Activated CD4-positive, CD25-positive, alpha-beta regulatory T cell treated with anti-CD3 and anti-CD28 coated beads, Interleukin-2, amount 50 U/mL, for 24 hours (primary cell): ENCODE results near the gene PITHD1.
"Not testable (repeated sequence)": the region's sequence is repeated elsewhere in the genome, so short reads cannot be mapped to it uniquely, and the experiment has no call there.

Experiments used
- ATAC-seq, 2 donors: fragments of 150-1000 bp; cut with Tn5 transposase; one replicate each; pipeline ENCODE4 v1.10.0; 2021; ENCODE audit warnings: mild to moderate bottlenecking in 1 of 2, moderate library complexity in 1 of 2

Gene PITHD1, protein sequence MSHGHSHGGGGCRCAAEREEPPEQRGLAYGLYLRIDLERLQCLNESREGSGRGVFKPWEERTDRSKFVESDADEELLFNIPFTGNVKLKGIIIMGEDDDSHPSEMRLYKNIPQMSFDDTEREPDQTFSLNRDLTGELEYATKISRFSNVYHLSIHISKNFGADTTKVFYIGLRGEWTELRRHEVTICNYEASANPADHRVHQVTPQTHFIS

DNA sequence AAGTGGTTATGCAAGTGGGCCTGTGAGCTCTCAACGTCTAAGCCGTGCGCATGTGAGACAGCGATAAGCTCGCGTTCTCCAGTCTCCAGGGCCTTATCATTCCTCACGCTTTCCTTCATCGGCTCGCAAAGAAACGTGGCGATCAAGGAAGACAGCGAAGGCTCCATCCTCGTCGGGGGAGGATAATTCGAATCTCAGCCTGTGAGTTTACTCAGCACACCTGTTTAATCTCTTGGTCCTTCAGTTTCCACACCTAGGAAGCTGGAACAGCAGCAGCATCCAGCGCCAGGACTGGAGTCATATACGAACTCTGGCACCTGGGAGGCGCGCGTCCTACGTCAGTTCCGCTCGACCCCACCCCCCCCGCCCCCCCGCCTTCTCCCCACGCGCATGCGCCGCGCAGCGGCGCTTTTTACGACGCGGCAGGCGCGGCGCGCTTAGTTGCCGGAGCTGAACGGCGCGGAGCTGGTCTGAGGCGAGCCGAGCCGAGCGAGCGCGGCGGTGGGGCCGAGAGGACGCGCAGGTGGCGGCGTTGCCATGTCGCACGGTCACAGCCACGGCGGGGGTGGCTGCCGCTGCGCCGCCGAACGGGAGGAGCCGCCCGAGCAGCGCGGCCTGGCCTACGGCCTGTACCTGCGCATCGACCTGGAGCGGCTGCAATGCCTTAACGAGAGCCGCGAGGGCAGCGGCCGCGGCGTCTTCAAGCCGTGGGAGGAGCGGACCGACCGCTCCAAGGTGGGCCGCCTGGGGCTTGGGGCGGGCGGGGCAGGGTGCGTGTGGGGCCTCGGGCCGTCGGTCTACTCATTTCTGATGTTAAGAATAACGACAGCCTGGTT is at the start of gene PITHD1:
Gene PITHD1 (plus strand): TSS at position 440 of the 836 bp plus-strand sequence. CDS start 98 bp downstream, at position 538.
- peak; percentile 76 for ATAC-seq

DNA sequence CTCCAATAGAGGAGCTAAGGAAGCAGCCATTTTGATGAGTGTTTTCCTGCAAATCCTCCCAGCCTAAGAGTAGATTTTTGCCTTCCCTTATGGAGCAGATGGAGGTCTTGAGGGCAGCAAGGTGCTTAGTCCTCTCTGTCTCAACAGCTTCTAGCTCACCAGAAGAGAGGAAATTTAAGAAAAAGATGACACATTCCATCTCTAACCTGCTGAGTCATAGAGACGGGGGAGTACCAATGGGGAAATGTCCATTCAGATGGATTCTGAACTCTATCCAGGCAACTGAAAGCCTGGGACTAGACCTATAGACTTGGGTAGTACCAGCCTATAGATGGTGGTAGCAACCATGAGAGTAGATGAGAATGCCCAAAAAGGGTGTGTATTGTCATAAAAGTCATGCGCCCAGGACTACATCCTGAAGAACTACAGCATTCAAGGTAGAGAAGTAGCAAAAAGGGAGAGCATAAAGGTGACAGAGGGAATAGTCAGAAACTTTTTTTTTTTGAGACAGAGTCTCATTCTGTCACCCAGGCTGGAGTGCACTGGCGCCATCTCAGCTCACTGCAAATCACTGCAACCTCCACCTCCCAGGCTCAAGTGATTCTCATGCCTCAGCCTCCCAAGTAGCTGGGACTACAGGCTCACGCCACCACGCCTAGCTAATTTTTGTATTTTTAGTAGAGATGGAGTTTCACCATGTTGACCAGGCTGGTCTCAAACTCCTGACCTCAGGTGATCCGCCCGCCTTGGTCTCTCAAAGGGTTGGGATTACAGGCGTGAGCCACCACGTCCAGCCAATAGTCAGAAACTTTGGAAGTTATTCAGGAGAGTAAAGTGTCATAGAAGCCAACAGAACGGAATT is 45.6 kb upstream of the PITHD1 start:
- ATAC-seq, result no peak

DNA sequence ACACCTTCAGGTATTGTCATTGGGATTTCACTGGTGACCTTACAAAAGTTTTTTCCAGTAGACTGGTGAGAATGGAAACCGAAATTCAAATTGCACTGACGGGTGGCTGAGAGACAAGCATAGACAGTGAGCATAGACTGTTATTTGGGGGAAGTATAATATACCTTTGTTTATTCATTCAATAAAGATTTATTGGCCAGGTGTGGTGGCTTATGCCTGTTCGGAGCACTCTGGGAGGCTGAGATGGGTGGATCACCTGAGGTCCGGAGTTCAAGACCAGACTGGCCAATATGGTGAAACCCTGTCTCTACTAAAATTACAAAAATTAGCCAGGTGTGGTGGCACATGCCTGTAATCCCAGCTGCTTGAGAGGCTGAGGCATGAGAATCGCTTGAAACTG is 44.9 kb upstream of the PITHD1 start:
- ATAC-seq, result not testable (repeated sequence)

DNA sequence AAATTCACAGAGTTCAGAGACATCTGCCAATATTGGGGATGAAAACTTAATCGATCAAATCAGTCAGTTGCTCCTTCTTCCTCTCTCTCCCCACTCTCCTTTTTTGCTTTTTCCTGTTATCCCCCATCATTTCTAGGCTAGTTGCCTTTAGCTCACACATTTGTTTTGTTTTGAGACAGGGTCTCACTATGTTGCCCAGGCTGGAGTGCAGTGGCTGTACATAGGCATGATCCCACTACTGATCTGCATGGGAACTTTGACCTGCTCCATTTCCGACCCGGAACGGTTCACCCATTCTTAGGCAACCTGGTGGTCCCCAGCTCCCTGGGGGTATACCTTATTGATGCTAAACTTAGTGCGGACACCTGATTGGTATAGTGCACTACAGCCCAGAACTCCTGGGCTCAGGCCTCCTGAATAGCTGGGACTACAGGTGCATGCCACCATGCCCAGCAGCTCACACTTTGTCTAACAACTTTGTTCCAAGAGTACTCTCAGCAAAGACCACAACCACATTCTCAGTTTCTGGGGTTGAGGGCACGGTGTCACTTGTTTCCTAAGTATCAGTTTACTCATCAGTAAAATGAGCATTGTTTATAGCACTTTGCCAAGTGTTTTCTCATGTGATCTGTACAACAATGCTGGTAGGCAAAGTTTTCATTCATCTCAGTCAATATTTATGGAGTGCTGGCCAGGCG is 41.6 kb upstream of the PITHD1 start:
- peak; percentile 38 to 58 for ATAC-seq

DNA sequence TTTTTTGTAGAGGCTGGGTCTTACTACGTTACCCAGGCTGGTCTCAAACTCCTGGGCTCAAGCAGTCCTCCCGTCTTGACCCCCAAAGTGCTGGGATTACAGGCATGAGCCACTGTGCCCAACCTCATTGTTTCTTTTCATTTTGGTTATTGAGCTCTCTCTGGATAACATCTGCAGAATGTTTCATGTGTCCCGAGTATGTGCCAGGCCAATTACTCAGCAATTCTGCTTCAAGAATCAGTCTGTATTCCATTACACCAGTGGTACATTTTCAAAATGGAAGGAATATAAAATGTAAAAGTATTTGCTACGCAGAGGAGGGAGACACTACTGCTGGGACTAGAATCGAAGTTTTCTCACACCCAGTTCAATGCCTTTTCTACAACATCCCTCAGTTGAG is 36.6 kb upstream of the PITHD1 start:
- no peak for ATAC-seq

DNA sequence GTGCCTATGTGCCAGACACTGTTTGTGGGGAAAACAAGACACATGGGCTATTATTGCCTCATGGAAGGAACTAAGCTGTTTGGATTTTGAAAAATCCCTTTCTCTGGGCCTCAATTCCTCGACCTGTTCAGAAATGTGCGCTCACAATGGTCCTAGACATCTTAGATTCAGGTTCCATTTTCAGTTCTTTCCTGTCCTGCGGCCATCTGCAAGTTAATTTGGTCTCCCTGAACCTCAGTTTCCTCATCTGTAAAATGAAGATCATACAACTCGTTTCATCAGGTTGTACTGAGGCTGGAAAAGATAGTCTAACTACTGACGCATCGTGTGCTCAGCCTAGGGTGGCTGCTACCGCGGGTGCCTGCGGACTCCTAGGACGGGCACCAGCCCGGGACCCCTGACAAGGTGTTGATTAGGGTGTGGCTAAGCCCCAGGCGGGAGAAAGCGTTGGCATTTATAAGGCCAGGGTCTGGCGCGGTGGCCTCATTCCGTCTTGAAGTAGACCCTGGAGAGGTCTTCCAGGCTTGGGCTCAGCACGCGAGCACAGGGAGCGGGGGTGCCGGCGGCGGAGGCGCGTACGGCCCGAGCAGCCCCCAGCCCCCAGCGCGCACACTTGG is 35.4 kb upstream of the PITHD1 start:
- peak; percentile 44 to 58 for ATAC-seq

DNA sequence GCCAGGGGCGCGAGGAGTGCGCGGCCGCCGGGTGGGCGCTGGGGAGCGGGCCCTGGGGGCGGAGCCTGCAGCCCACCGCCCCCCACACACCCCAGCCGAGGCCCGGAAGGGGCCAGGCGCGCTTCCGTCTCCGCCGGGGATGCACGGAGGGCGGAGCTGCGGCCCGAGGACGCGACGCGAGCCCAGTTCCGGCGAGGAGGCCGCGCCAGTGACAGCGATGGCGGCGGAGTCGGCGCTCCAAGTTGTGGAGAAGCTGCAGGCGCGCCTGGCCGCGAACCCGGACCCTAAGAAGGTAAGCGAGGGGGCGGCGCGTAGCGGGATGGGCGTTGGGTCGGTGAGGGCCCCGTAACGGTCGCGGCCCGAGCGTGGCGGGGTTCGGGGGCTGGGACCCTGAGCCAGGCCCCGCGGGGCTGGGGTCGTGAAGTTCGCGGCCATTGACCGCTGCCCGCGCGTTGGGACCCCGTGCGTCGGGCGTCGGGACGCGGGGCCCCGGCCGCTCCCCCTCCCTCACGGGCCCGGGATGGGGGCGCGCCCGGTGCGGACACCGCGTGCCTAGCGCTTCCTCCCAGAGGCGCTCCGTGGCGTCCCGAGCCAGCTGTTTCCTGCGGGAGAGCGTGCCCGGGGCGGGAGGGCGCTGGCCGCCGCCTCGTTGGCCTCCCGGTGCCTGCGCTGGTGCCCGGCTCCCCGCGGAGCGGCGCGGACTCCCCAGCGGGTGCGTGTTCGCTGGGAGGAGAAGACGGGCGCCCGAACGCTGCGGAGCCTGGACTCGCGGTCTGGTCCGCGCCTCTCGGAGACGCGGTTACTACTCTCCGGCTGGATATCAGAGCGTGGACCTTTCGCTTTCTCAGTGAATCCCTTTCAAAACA is 34.7 kb upstream of the PITHD1 start, which contains the start of gene ELOA:
Gene ELOA (plus strand): TSS at position 185 of the 866 bp plus-strand sequence. CDS start 33 bp downstream, at position 218.
- peak; percentile 95 to 96 for ATAC-seq

DNA sequence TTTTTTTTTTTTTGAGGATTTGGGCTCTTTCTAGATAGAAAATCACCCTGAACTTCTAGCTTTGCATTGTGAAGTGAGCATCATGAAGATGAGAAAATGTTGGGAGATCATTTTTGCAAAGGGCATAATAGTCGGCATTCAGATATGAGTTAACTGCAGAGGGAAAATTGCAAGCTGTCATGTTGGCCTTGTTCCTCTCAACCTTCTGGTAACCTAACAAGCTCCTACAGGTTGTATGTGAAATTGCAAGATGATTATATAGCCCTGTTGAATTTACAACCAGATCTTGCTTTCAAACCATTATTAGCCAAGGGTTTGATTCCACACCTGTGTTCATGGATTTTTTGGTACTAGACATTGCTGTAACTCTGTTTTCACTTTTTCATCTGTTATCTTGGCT is 32.7 kb upstream of the PITHD1 start:
- no peak for ATAC-seq

DNA sequence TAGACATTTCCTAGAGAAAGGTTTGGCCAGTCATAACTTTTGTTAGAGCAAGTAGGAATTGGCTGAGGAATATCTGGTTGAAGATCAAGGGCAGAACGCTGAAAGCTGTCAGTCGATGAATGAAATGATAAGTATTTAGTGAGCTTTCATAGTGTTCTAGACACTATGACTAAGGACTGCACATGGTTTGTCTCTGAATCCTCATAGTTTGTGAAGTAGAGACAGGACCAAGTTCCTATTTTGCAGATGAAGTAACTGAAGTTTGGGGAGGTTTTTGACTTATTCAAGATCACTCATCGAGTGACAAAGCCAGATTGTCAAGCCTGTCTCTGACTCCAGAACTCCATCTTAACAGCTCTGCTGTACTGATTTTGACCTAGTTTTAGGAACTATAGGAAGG is 30.2 kb upstream of the PITHD1 start:
- ATAC-seq, result no peak

DNA sequence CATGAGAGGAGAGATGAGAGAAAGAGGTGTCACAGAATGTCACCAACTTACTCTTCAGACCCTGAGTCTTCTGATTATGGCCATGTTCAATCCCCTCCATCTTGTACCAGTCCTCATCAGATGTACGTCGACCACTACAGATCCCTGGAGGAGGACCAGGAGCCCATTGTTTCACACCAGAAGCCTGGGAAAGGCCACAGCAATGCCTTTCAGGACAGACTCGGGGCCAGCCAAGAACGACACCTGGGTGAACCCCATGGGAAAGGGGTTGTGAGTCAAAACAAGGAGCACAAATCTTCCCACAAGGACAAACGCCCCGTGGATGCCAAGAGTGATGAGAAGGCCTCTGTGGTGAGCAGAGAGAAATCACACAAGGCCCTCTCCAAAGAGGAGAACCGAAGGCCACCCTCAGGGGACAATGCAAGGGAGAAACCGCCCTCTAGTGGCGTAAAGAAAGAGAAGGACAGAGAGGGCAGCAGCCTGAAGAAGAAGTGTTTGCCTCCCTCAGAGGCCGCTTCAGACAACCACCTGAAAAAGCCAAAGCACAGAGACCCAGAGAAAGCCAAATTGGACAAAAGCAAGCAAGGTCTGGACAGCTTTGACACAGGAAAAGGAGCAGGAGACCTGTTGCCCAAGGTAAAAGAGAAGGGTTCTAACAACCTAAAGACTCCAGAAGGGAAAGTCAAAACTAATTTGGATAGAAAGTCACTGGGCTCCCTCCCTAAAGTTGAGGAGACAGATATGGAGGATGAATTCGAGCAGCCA is 27.0 kb upstream of the PITHD1 start:
- ATAC-seq, result peak; percentile 48 to 75

DNA sequence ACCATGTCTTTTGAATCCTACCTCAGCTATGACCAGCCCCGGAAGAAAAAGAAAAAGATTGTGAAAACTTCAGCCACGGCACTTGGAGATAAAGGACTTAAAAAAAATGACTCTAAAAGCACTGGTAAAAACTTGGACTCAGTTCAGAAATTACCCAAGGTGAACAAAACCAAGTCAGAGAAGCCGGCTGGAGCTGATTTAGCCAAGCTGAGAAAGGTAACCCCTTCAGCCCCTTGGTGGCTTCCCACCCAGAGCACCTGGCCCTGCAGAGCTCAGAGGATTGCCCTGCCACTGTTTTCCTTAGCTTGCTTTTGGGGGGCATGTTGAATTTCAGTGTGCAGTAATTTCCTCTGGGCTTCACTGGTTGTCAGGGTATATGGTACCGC is 26.4 kb upstream of the PITHD1 start:
- no peak for ATAC-seq

DNA sequence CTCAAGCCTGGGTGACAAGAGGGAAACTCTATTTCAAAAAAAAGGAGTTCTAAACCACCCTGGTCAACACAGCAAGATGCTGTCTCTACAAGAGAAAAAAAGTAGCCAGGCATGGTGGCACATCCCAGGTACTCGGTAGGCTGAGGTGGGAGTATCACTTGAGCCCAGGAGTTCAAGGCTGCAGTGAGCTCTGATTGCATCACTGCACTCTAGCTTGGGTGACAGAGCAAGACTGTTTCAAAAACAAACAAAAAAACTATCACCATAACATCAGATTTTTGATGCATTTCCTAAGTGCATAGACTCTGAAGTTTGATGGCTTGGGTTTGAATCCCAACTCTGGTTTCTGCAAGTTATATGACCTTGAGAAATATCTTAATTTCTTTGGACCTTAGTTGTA is 25.3 kb upstream of the PITHD1 start:
- no peak for ATAC-seq

DNA sequence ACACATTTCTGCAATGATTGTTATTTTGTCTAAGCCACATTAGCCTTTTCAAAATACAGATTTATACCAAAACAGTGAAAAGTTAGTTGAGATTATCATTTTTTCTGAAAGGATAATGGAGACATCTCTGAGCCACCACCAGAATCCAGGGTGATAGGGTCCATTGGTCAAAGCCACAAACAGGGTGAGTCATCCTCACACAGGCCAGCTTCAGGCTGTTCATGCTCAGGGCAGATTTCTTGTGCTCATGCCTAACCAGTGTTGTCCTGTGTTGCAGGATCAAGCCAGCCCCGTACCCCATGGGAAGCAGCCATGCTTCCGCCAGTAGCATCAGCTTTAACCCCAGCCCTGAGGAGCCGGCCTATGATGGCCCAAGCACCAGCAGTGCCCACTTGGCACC is 21.5 kb upstream of the PITHD1 start:
- no peak for ATAC-seq

DNA sequence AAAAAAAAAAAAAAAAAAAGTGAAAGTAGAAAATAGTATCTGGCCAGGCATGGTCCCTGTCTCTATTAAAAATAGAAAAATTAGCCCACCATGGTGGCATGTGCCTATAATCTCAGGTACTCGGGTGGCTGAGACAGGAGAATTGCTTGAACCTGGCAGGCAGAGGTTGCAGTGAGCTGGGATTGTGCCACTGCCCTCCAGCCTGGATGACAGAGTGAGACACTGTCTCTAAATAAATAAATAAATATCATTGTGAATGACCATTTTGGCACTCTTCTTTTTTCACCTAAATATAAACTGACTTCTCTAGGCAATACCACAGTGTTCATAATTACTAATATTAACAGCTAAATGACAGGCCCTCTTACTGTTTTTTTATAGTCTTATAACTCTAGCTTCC is 20.4 kb upstream of the PITHD1 start:
- no peak for ATAC-seq

DNA sequence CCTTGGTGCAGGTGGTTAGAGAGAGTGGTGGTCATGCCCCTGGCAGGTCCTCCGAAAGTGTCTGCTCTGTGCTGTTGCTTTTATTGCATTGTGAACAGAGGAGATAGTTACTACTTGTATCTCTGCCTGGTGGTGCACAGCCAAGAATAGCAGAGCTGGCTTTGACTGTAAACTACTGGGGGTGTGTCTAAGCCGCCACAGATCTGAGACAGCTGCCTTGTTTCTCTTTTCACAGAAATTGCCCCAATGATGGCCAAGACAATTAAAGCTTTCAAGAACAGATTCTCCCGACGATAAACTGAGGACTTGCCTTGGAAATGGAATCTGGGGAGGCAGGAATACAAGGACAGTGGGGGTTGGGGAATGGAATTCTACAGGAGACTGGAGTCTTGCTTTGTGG is 18.9 kb upstream of the PITHD1 start:
- ATAC-seq, result no peak

DNA sequence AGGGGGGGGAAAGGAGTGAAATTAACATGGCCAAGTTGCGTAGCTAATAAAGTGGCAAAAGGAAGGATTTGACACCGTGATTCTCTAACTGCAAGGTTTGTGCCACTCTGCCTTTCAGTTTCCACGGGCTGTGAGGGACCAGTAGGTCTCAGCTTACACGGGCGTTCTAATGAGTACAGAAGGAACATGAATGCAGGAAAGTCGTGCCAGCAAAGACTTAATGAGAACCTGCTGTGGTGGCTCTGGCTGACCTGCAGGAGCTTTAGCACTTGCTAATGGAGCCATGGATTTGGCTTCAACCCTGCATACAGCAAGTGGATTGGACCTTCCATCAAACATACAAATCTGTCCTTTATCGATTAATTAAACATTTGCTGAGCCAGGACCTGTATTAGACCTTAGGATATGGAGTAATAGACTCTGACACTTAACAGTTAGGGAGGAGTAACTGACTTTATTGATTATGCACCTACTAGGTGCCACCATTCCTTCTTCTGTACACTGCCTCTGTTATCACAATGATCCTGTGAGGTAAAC is 15.1 kb upstream of the PITHD1 start:
- ATAC-seq, result no peak

DNA sequence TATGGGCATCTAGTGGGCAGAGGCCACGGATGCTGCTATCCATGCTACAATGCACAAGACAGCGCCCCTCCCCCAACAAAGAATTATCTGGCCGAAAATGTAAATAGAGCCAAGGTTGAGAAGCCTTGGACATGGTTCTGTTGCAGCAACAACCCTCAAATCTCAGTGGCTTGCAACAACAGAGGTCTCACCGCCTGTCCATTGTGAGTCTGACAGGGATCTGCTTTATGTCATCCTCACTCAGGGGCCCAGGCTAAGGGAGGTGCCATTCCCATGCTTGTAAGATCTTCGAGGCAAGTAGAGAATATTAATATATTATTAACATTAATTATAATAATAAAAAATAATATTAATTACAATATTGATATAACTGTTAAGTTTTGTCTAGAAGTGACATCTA is 9.5 kb upstream of the PITHD1 start:
- no peak for ATAC-seq

DNA sequence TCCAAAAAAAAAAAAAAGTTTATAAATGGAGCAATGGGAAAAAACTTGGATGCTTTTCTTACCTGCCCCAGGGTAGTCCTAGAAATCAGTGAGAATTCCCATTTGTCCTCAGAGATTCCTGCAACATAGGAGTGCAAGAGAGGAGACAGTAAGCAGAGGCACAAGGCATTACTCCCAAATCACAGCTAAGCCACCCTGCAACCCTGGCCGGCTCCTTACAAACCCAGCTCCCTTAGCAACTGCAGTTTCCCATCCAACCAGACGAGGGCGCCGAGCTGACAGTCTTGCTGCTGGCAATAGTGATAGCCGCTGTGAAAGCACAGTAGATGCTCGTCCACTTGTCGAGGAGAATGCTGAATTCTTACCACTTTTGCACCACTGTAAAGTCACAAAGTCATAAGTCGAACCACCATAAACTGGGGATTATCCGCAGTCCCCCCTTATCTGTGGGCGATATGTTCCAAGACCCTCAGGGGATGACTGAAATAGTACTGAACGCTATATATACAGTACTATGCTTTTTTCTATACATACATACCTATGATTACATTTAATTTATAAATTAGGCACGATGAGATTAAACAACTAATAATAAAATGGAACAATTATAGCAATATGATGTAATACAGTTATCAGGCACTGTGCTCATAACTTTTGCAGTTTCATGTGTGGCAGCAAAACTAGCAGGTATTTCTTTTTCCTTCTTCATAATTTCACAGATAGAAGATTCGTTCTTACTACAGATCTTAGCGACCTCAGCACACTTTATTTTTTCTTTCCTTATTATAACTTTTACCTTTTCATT is 6.0 kb upstream of the PITHD1 start:
- ATAC-seq, result peak; percentile 95 to 97

DNA sequence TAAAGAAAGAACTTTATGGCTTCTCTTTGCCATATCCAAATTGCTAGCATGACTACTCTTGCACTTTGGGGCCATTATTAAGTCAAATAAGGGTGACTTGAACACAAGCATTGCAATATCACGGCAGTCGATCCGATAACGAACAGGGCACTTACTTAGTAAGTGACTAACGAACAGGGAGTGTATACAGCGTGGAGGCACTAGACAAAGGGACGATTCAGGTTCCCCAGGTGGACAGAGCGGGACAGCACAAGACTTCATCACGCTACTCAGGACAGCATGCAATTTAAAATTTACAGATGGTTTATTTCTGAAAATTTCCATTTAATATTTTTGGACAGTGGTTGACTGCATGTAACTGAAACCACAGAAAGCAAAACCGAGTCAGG is 5.4 kb upstream of the PITHD1 start:
- no peak for ATAC-seq
